K562 (cell line): ENCODE results near the gene MYH15. TPM values are rescaled to one million over a fixed set of nuclear protein-coding genes. Genes with fewer than 3 reads are reported as not detected.

ENCODE experiments used
- AFF4 ChIP-seq: sonication (generic); formaldehyde crosslinking; IDR thresholded peaks from 2 replicates; pipeline ENCODE4 v1.8.0; 2023; ENCODE audit warnings: mild to moderate bottlenecking, missing genetic modification reagents
- BRD4 ChIP-seq: fragments of 200-600 bp; sonication (generic); IDR thresholded peaks from 2 replicates; pipeline ENCODE4 v1.6.1; 2017; ENCODE audit warnings: inconsistent platforms
- CEBPG ChIP-seq, 3 experiments: fragments of 200-800 bp in 1 of 3; sonication (Bioruptor generic) in 1 of 3; sonication (generic) in 1 of 3; formaldehyde crosslinking in 1 of 3; IDR thresholded peaks in 2 of 3; conservative IDR thresholded peaks in 1 of 3; 2 replicates each; pipeline versions ENCODE4 v1.6.1 to v1.8.0; 2016 to 2022; ENCODE audit warnings: missing compliant biosample characterization in 2 of 3, missing genetic modification characterization in 2 of 3, mild to moderate bottlenecking in 1 of 3, missing genetic modification reagents in 1 of 3
- HMBOX1 ChIP-seq: sonication (generic); IDR thresholded peaks from 2 replicates; pipeline ENCODE4 v1.6.1; 2016
- HMG20B ChIP-seq: fragments of 250-450 bp; sonication (Bioruptor Pico); IDR thresholded peaks from 2 replicates; pipeline ENCODE4 v1.5.0; 2021; ENCODE audit warnings: mild to moderate bottlenecking
- IFI16 ChIP-seq: fragments of 250-450 bp; sonication (Bioruptor Pico); IDR thresholded peaks from 2 replicates; pipeline ENCODE4 v2.1.2; 2022; ENCODE audit warnings: mild to moderate bottlenecking, inconsistent platforms
- KLF1 ChIP-seq: fragments of 450-650 bp; IDR thresholded peaks from 2 replicates; pipeline ENCODE4 v1.6.1; 2016; ENCODE audit warnings: missing genetic modification characterization, missing compliant biosample characterization
- MBD2 ChIP-seq: sonication (generic); IDR thresholded peaks from 2 replicates; pipeline ENCODE4 v1.6.1; 2016; ENCODE audit warnings: low read depth, borderline replicate concordance
- RHOXF2B ChIP-seq: fragments of 250-450 bp; sonication (Bioruptor Pico); conservative IDR thresholded peaks from 2 replicates; pipeline ENCODE4 v1.5.1; 2021
- RNF219 ChIP-seq: fragments of 250-450 bp; sonication (Bioruptor Pico); IDR thresholded peaks from 2 replicates; pipeline ENCODE4 v1.5.0; 2022; ENCODE audit warnings: mild to moderate bottlenecking
- SAFB2 ChIP-seq: fragments of 200-400 bp; formaldehyde crosslinking; IDR thresholded peaks from 2 replicates; pipeline ENCODE4 v1.6.1; 2018; ENCODE audit warnings: borderline replicate concordance, low read length, low read depth, moderate library complexity; ENCODE audit not compliant: severe bottlenecking
- USF1 ChIP-seq: sonication (generic); formaldehyde crosslinking; IDR thresholded peaks from 2 replicates; pipeline ENCODE4 v1.9.0; 2022; ENCODE audit warnings: mild to moderate bottlenecking, missing genetic modification reagents
- ZSCAN32 ChIP-seq: fragments of 450-650 bp; formaldehyde crosslinking; IDR thresholded peaks from 2 replicates; pipeline ENCODE4 v1.4.0; 2020; ENCODE audit warnings: mild to moderate bottlenecking, moderate library complexity
- polyA plus RNA-seq, 8 experiments: library from polyadenylated mRNA; depleted of rRNA in 4 of 8; stranded (reverse) in 5 of 8; unstranded in 3 of 8; fragments of >200 nt; fragmentation: Nextera tagmentation in 2 of 8; fragmentation: Illumina TruSeq in 1 of 8; extraction: Ambion mirVana in 2 of 8; extraction: Trizol in 1 of 8; gene quantifications; 2 replicates each; pipeline versions ENCODE4 v1.2.1 to v1.2.3, GENCODE V29; 2011 to 2014; ENCODE audit warnings: inconsistent platforms in 1 of 8, missing spikeins in 1 of 8
- total RNA-seq, 7 experiments: library from RNA; depleted of rRNA in 6 of 7; stranded (reverse); fragments of >200 nt in 6 of 7; fragmentation: Illumina TruSeq in 2 of 7; extraction: Trizol in 2 of 7; gene quantifications; 2 replicates each; pipeline versions ENCODE4 v1.2.1 to v1.2.3, GENCODE V29; 2011 to 2021; ENCODE audit warnings: low replicate concordance in 1 of 7

MYH15 gene
- total and polyA plus RNA-seq, 9 of the 15 experiments (the other 6 are each of a cell fraction or from before 2014, with no cell fraction given), result 0.03 to 0.29 (median 0.12) TPM

- TF ChIP-seq AFF4 (CRISPR knock-in tag), result no peak
- TF ChIP-seq CEBPG (CRISPR knock-in tag; IDR thresholded peaks at IDR 0.05), result no peak
- TF ChIP-seq CEBPG (tag; conservative IDR thresholded peaks at IDR 0.05 in 1 of 2, IDR thresholded peaks at IDR 0.05 in 1 of 2), result no peak
- no peak for TF ChIP-seq ZSCAN32
- no peak for TF ChIP-seq KLF1
- no peak for TF ChIP-seq BRD4
- TF ChIP-seq MBD2, result no peak
- TF ChIP-seq HMBOX1, result no peak
- TF ChIP-seq RNF219 (CRISPR knock-in tag), result no peak
- TF ChIP-seq SAFB2, result no peak
- no peak for TF ChIP-seq IFI16 (CRISPR knock-in tag)
- TF ChIP-seq HMG20B (CRISPR knock-in tag), result no peak
- TF ChIP-seq USF1 (CRISPR knock-in tag), result no peak
- no peak for TF ChIP-seq RHOXF2B
These were observed 61.8 kb downstream of the MYH15 start (continued) for GRCh38 chr3:108448593-108448992.
